H1 (cell line): ENCODE results near the gene CTNNA3.

Experiments used
- HDAC6 ChIP-seq: IDR thresholded peaks from one replicate; pipeline ENCODE4 v1.7.1; 2012; ENCODE audit warnings: low read depth, mild to moderate bottlenecking, inconsistent platforms, low read length, moderate library complexity
- POU5F1 ChIP-seq: IDR thresholded peaks from 2 replicates; pipeline ENCODE4 v1.6.1; 2011; ENCODE audit warnings: low read depth, mild to moderate bottlenecking, low read length, moderate library complexity
- TF ChIP-seq, protein P1 (sequence below), 3 experiments: IDR thresholded peaks; 1 replicate in 2 of 3; 2 replicates in 1 of 3; pipeline versions ENCODE4 v1.5.1 to v1.6.1; 2011; ENCODE audit warnings: low read length in 3 of 3, mild to moderate bottlenecking in 3 of 3, inconsistent platforms in 2 of 3, low read depth in 1 of 3, moderate library complexity in 1 of 3; ENCODE audit not compliant: insufficient read depth in 1 of 3; ENCODE audit errors: control extremely low read depth in 1 of 3

GRCh38 chr10:66218981-66219587 lies 1476.9 kb downstream of the CTNNA3 start:
- TF ChIP-seq HDAC6 (no peak), POU5F1 (no peak)
- TF ChIP-seq, protein P1, sequence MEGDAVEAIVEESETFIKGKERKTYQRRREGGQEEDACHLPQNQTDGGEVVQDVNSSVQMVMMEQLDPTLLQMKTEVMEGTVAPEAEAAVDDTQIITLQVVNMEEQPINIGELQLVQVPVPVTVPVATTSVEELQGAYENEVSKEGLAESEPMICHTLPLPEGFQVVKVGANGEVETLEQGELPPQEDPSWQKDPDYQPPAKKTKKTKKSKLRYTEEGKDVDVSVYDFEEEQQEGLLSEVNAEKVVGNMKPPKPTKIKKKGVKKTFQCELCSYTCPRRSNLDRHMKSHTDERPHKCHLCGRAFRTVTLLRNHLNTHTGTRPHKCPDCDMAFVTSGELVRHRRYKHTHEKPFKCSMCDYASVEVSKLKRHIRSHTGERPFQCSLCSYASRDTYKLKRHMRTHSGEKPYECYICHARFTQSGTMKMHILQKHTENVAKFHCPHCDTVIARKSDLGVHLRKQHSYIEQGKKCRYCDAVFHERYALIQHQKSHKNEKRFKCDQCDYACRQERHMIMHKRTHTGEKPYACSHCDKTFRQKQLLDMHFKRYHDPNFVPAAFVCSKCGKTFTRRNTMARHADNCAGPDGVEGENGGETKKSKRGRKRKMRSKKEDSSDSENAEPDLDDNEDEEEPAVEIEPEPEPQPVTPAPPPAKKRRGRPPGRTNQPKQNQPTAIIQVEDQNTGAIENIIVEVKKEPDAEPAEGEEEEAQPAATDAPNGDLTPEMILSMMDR (IDR thresholded peaks at IDR 0.05; ENCODE audit: control extremely low read depth in 1 of 3, insufficient read depth in 1 of 3, low read depth in 1 of 3, low read length in 3 of 3) = no peak
